IgD-negative memory B cell (primary cell): ENCODE measurements around the gene KISS1R. TPM values are rescaled to one million over a fixed set of nuclear protein-coding genes. Genes with fewer than 3 reads are reported as not detected.

ENCODE experiments used
- H3K27ac Mint-ChIP-seq, 3 donors: one replicate each; pipeline ENCODE4 v1.8.0; 2020 to 2022; ENCODE audit warnings: mild to moderate bottlenecking in 3 of 3, mixed read lengths in 3 of 3, moderate library complexity in 1 of 3
- H3K27me3 Mint-ChIP-seq: one replicate; pipeline ENCODE4 v1.8.0; 2021; ENCODE audit warnings: mixed read lengths
- H3K36me3 Mint-ChIP-seq: one replicate; pipeline ENCODE4 v1.8.0; 2020; ENCODE audit warnings: mild to moderate bottlenecking, mixed read lengths
- H3K4me1 Mint-ChIP-seq, 3 donors: one replicate each; pipeline ENCODE4 v1.8.0; 2020 to 2022; ENCODE audit warnings: mixed read lengths in 3 of 3, mild to moderate bottlenecking in 1 of 3
- H3K4me3 Mint-ChIP-seq, 4 donors: one replicate each; pipeline ENCODE4 v1.8.0; 2020 to 2022; ENCODE audit warnings: mild to moderate bottlenecking in 4 of 4, mixed read lengths in 4 of 4, moderate library complexity in 3 of 4
- H3K9me3 Mint-ChIP-seq, 3 donors: one replicate each; pipeline ENCODE4 v1.8.0; 2020 to 2021; ENCODE audit warnings: mixed read lengths in 3 of 3, mild to moderate bottlenecking in 1 of 3
- polyA plus RNA-seq: library from polyadenylated mRNA; unstranded; fragments of 300-500 nt; fragmentation: Illumina TruSeq; gene quantifications from one replicate; pipeline ENCODE4 v1.2.3, GENCODE V29; 2021

The KISS1R gene
- polyA plus RNA-seq, 1 donor from 2014 or later: 3.9 TPM

- H3K9me3 Mint-ChIP-seq: no peaks in the 10 kb centered on the region
- H3K27ac Mint-ChIP-seq: peak overlapping the region; percentile 31 to 73 (median 35)
- no peaks in the 10 kb centered on the region for H3K27me3 Mint-ChIP-seq
- H3K4me3 Mint-ChIP-seq: no peak overlapping the region
- H3K36me3 Mint-ChIP-seq: peaks cover under 1% of the 10 kb centered on the region
- peaks cover 11 to 17% (median 11%) of the 10 kb centered on the region in 3 donors for H3K4me1 Mint-ChIP-seq
These were observed 15.7 kb upstream of the KISS1R start for GRCh38 chr19:901216-902092.

- H3K27me3 Mint-ChIP-seq: no peaks in the 10 kb centered on the region
- H3K36me3 Mint-ChIP-seq: peaks cover 2% of the 10 kb centered on the region
- no peaks in the 10 kb centered on the region for H3K9me3 Mint-ChIP-seq
- peak overlapping the region in 2 of 3 donors; percentile 35 to 73 for H3K27ac Mint-ChIP-seq
- peaks cover 14 to 22% (median 15%) of the 10 kb centered on the region in 3 donors for H3K4me1 Mint-ChIP-seq
- H3K4me3 Mint-ChIP-seq: peak overlapping the region in 2 of 4 donors; percentile 27 to 65
These were observed 15.1 kb upstream of the KISS1R start for GRCh38 chr19:902093-902370.

DNA sequence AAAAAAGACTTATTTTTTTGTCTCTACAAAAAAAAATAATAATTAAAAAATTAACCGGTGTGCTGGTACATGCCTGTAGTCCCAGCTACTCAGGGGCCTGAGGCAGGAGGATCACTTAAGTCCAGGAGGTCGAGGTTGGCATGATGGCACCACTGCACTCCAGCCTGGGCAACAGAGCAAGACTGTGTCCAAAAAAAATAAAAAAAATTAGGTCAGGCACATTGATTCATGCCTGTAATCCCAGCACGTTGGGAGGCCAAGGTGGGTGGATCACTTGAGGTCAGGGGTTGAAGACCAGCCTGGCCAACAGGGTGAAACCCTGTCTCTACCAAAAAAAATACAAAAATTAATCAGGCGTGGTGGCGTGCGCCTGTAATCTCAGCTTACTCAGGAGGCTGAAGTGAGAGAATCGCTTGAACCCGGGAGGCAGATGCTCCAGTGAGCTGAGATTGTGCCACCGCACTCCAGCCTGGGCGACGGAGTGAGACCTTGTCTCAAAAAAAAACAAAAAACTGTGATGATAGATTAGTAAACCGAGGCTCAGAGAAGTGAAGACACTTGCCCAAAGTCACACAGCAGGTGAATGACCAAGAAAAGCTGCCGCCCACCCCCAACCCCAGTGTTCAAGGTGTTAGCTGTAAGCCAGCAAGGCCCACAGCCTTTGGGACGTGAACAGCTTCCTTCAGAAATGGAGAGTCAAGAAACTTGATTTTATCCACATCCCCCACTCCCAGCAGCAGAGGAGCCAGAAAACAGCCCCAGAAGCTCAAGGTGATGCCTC is 14.5 kb upstream of the KISS1R start:
- peaks cover 19 to 26% (median 20%) of the 10 kb centered on the region in 3 donors for H3K4me1 Mint-ChIP-seq
- peak overlapping the region; percentile 16 to 83 (median 73) for H3K27ac Mint-ChIP-seq
- peak overlapping the region in 1 of 4 donors; percentile 27 for H3K4me3 Mint-ChIP-seq
- H3K36me3 Mint-ChIP-seq: peaks cover 3% of the 10 kb centered on the region
- no peaks in the 10 kb centered on the region for H3K27me3 Mint-ChIP-seq
- no peaks in the 10 kb centered on the region for H3K9me3 Mint-ChIP-seq

DNA sequence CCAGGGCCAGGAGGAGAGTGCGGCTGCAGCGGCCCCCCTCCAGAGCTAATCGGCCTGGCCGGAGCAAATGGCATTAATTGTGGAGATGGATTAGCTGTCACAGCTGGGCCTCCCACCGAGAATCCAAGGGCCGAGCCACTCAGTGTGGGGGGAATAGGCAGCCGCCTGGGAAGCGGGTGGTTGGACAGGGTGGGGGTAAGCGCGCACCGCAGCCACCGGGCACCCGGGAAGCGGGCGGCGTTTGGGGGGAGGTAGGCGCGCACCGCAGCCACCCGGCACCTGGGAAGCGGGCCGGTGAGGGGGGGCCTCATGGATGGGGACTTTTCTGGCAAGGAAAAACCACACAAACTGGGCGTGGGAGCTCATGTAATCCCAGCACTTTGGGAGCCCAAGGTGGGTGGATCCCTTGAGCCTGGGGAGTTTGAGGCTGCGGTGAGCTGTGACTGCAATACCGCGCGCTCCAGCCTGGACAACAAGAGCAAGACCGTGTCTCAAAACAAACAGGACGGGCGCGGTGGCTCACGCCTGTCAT is 13.8 kb upstream of the KISS1R start:
- Mint-ChIP-seq H3K27me3 (no peaks in the 10 kb centered on the region), H3K27ac (peak overlapping the region in 2 of 3 donors; percentile 16 to 100), H3K9me3 (no peaks in the 10 kb centered on the region), H3K4me1 (peaks cover 20 to 27% (median 22%) of the 10 kb centered on the region in 3 donors), H3K4me3 (peak overlapping the region in 1 of 4 donors; percentile 54), H3K36me3 (peaks cover 3% of the 10 kb centered on the region)

- Mint-ChIP-seq H3K4me3 (peak overlapping the region in 1 of 4 donors; percentile 94), H3K27ac (peak overlapping the region in 2 of 3 donors; percentile 69 to 100), H3K9me3 (no peaks in the 10 kb centered on the region), H3K36me3 (peaks cover 5% of the 10 kb centered on the region), H3K27me3 (peaks cover 2% of the 10 kb centered on the region), H3K4me1 (peaks cover 27 to 28% (median 27%) of the 10 kb centered on the region in 3 donors)
These were observed 12.6 kb upstream of the KISS1R start for GRCh38 chr19:904545-904944.

DNA sequence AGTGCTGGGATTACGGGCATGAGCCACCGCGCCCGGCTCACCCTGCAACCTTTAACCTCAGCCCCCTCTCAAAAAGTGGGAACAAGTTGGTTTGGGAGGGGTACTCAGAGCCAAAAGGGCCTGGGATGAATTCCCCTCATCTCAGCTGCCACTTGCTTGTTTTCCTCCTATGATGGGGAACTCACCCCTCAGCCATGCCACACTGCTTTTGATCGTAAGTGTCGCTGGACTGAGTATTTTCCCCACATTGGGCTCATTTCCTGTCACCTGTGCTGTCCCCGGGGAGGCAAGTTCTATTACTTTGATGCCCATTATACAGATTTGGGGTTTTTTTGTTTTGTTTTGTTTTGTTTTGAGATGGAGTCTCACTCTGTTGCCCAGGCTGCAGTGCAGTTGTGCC is 10.7 kb upstream of the KISS1R start:
- Mint-ChIP-seq H3K36me3 (peaks cover 10% of the 10 kb centered on the region), H3K4me3 (peak overlapping the region; percentile 69 to 94 (median 92)), H3K9me3 (no peaks in the 10 kb centered on the region), H3K27me3 (peaks cover 2% of the 10 kb centered on the region), H3K4me1 (peaks cover 32 to 33% (median 32%) of the 10 kb centered on the region in 3 donors), H3K27ac (peak overlapping the region; percentile 100)

DNA sequence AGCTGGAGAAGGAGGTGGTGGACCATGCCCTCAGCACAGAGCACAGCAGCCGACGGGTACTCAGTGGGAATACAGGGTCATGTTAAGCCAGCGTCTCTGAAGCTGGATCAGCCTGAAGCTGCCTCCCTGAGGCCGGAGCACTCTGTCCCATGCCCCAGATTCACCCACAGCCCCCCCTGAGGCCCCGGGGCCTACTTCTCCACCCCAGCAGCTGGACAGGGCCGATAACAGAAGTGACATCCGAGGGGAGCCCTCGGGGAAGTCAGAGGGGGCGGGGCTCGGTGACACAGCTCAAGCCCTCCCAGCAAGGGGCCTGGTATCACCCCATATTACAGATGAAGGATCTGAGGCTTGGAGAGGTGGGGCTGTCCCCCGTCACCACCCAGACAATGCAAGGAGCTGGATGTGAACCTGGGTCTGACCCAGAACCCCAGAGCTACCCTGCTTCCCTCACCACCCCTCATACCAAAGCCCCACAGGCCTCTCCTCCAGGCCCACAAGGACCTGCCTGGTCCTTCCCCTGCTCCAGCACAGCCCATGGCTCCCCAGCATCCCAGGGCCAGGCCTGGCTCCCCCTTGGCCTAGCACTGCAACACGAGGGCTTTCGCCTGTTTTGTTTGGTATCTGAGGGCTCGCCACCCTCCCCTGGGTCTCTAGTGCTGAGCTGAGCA is 9.8 kb upstream of the KISS1R start:
- Mint-ChIP-seq H3K9me3 (no peaks in the 10 kb centered on the region), H3K27me3 (peaks cover 2% of the 10 kb centered on the region), H3K4me1 (peaks cover 32 to 33% (median 32%) of the 10 kb centered on the region in 3 donors), H3K36me3 (peaks cover 10% of the 10 kb centered on the region), H3K4me3 (peak overlapping the region; percentile 64 to 94 (median 92)), H3K27ac (peak overlapping the region; percentile 100)

GRCh38 chr19:911197-912033 is 5.7 kb upstream of the KISS1R start:
- peaks cover 10% of the 10 kb centered on the region for H3K36me3 Mint-ChIP-seq

GRCh38 chr19:912181-913079 is 4.7 kb upstream of the KISS1R start:
- Mint-ChIP-seq H3K27me3 (peaks cover 2% of the 10 kb centered on the region), H3K4me1 (peaks cover 18 to 29% (median 19%) of the 10 kb centered on the region in 3 donors), H3K4me3 (peak overlapping the region; percentile 68 to 95 (median 89)), H3K9me3 (no peaks in the 10 kb centered on the region), H3K36me3 (peaks cover 7% of the 10 kb centered on the region), H3K27ac (peak overlapping the region; percentile 65 to 85 (median 76))

More at GRCh38 chr19:911197-912033, 5.7 kb upstream of the KISS1R start:
- peaks cover 26 to 36% (median 27%) of the 10 kb centered on the region in 3 donors for H3K4me1 Mint-ChIP-seq
- H3K27me3 Mint-ChIP-seq: peaks cover 2% of the 10 kb centered on the region
- peak overlapping the region; percentile 89 to 100 (median 100) for H3K27ac Mint-ChIP-seq
- no peaks in the 10 kb centered on the region for H3K9me3 Mint-ChIP-seq
- H3K4me3 Mint-ChIP-seq: peak overlapping the region; percentile 74 to 94 (median 84)

DNA sequence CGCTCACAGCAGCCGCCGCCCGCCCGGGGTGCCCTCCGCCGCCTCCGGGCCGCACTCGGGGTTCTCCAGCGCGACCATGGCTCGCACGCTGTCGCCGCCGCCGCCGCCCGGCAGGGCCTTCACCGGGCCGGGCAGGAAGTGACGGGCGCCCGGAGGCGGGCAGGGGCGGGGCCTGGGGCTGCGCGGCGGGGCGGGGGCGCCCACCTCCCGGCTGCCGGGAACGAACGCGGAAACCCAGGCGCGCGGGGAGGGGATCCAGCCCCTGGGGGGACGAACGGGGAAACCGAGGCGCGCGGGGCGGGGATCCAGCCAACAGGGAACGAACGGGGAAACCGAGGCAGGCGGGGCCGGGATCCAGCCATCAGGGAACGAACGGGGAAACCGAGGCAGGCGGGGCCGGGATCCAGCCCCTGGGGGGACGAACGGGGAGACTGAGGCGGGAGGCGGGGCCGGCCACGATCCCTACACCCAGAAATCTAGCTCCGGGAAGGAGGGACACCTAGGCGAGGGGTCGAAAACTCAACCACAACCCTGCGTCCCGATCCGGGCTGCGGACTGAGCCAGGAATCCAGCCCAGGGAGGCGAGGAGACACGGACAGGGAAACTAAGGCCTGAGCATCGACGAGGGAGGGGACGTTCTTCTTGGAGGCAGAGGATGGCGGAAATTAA is 3.9 kb upstream of the KISS1R start, which contains the start of gene R3HDM4:
R3HDM4 (minus strand) TSS at position 140 of the 669 bp plus-strand sequence; CDS start at position 78, 62 bp downstream.
- no peaks in the 10 kb centered on the region for H3K9me3 Mint-ChIP-seq
- H3K4me3 Mint-ChIP-seq: peak within 1 kb of the TSS; percentile 85 to 95 (median 90)
- peaks cover 7% of the 10 kb centered on the region for H3K36me3 Mint-ChIP-seq
- peak within 1 kb of the TSS; percentile 85 to 88 (median 87) for H3K27ac Mint-ChIP-seq
- peaks cover 2% of the 10 kb centered on the region for H3K27me3 Mint-ChIP-seq
- peaks cover 16 to 26% (median 17%) of the 10 kb centered on the region in 3 donors for H3K4me1 Mint-ChIP-seq

- Mint-ChIP-seq H3K27me3 (no peaks in the 10 kb centered on the region), H3K36me3 (no peaks in the 10 kb centered on the region), H3K9me3 (no peaks in the 10 kb centered on the region), H3K27ac (peak overlapping the region in 2 of 3 donors; percentile 46 to 70), H3K4me1 (peaks cover 5 to 16% (median 10%) of the 10 kb centered on the region in 3 donors), H3K4me3 (peak overlapping the region; percentile 9 to 69 (median 53))
These were observed 349 bp upstream of the KISS1R start for GRCh38 chr19:916645-917322.

DNA sequence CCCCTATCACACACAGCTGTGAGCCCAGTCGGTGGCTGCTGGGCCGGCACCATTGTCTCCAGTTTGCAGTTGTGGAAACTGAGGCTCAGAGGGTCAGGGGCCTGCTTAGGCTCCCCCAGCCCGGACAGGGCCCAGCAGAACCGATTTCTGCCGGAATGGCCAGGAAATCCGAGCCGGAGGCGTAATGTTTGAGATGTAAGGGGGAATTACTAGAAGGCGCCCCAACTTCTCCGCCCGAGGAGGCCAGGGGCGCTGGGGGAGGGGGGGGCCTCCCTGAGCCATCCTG is 962 bp downstream of the KISS1R start:
- H3K36me3 Mint-ChIP-seq: no peaks in the 10 kb centered on the region
- H3K4me1 Mint-ChIP-seq: peaks cover 9 to 15% (median 13%) of the 10 kb centered on the region in 3 donors
- H3K27ac Mint-ChIP-seq: peak overlapping the region; percentile 92 to 94 (median 93)
- H3K9me3 Mint-ChIP-seq: no peaks in the 10 kb centered on the region
- H3K27me3 Mint-ChIP-seq: no peaks in the 10 kb centered on the region
- H3K4me3 Mint-ChIP-seq: peak overlapping the region; percentile 79 to 87 (median 84)
